CD4-positive, alpha-beta T cell treated with Interleukin-1 beta for 1 hour (primary cell): ENCODE data around the gene PEX12.
"Not testable (repeated sequence)": the region's sequence is repeated elsewhere in the genome, so short reads cannot be mapped to it uniquely, and the experiment has no call there.

Experiments used
- DNase-seq, 2 donors: peaks; one replicate each; pipeline ENCODE4 v3.0.0-alpha.2; 2020 to 2022

The PEX12 gene

DNA sequence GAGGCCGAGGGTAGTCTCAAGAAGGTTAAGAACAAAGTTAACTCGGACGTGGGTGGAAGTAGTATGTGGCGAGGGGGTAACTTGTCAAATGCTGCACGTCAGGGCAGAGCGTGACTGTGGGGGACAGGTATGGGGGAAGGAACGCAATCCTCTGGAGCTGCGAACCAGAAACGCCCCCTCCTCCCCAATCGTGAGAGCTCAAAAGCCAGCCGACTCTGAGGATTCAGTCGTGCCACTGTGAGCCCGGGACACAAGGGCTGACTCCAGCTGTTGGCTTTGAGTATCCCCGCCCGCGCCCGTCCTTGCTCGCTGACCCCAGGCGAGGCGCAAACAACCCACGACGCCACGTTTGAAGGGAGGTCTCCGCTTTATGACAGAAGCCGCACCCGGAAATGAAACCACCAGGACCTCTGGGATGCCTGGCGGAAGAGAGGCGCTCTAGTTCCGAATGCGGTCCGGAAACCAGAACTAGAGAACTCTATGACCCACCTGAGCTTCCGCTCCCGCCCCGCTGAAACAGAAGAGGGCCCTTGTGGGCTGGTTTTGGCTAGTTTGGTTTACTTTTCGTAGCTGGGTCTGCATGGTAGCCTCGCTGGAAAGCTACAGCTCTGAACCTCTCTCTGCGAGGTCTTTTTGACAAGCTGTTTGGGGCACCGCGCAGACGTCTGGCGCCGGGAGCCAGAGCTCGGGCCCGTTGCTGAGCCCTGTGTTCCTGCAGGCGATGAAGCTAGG is at the start of gene PEX12:
Gene PEX12, minus strand, starts transcription at position 375 of the 732 bp plus-strand sequence. CDS start 550 bp downstream, outside the sequence.
- peak; percentile 91 to 92 for DNase-seq

DNA sequence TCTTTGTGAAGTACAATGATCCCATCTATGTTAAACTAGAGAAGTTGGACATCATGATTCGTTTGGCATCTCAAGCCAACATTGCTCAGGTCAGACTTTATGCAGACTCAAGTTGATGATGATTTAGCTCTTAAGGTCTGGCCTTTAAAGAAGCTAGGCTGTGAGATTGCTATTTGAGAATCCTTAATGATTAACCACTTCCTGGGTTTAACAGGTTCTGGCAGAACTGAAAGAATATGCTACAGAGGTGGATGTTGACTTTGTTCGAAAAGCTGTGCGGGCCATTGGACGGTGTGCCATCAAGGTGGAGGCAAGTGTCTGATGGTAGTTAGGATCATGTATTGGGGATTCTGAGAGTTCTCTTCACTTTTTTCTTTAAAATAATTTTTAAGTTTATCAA is 49.0 kb upstream of the PEX12 start:
- no peak for DNase-seq

DNA sequence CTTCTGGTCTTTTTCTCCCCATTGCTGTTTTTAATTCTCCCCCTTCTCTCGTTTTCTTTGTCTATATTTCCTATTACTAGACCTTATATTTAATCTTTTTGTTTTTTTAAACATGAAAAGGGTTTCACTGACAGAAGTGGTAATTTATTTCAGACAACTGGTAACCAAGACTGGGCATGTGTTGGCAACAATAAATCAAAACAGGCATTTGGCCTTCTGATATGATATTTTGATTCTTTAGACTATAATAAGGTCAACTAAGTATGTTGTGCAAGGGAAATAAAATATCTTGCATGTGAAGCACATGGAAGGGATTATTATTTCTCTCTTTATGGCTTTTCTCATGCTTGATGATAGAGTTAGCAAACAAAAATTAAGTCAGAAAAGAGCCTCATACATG is 43.4 kb upstream of the PEX12 start:
- no peak for DNase-seq

DNA sequence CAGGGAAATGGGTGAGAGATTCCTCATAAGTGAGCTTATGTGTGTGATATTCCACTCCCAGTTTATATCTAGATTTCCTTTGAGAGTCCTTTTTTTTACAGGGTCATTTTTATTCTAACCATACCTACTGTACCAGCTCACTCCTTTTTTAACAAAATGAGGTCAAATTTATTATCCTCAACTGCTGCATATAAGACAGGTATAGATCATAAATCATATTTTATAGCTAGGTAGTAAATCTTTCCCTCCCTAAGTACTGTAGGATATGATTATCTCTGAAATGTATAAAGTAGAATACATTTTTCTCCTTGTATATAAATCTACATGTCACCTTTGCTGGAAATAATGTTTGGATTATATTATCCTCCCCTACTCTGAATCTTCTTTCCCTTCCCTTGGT is 40.3 kb upstream of the PEX12 start:
- DNase-seq: no peak

DNA sequence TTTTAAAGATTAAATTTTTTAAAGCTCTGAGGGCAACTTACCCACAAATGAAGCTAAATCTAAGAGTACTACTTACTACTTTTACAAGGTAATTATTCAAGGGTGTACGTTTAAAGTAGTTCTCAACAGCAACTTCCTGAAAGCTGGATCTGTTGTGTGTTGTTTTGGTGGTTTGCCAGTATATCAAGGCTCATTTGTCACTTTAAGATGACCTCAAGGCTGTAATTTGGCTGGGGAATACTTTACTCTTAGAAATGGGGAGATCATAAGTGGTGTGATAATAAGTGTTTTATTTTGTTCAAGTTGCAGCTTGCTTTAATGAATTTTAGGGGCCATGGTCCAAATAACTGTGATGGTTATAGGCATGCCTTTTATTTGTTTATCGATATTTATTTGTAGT is 39.1 kb upstream of the PEX12 start:
- no peak for DNase-seq

DNA sequence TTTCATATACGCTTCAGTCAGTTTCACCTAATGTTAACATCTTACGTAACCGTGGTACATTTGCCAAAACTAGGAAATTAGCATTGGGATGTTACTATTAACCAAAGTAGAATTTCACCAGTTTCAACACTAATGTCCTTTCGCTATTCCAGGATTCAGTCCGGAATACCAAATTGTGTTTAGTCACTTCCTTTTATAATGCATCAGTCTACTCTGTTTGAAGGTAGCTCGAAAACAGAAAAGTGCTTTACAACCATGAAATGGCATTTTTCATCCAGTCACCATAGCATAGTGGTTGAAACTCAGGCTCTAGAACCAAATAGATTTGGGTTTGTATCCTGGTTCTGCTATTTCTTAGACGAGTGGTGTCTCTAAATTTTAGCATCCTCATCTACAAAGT is 38.2 kb upstream of the PEX12 start:
- DNase-seq: no peak

DNA sequence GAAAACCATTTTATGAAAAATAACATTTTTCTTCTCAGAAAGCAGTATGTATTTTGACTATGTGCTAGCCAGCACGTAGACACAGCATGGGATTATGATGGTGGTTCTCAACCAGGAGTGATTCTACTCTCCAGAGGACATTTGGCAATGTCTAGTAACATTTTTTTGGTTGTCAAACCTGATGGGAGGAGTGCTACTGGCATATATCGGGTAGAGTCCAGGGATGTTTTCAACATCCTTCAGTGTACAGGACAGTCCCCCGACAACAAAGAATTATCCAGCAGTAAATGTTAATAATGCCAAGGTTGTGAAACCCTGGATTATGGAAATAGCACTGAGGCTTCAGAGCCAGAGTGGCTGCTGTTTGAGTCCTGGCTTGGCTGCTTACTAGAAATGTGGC is 36.4 kb upstream of the PEX12 start:
- no peak for DNase-seq

DNA sequence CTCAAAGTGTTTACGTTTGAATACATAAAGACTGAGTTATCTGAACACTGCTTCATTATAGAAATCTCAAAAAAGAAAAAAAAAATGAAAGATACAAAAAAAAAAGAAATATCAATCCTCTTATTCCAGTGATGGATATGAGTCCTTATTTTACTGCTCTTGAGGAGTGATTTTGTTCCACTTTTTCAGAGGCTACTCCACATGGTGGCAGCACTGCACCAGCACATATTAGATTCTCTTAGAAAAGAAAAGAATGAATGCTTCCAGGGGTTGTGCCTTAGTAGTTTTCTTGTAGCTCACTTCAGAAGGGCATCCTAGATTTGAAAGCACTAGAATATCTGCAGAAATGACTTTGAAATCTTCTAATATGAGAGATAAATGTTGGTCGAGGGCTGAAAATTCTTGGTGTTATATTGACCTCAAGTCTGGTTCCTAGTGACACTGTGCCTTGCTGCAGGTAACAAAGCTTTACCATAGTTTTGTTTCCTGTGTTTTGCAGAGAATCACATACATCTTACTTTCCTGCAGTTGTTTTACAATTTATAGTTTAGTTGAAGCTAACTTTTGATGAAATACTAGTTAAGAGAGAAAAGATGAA is 34.7 kb upstream of the PEX12 start:
- peak; percentile 3 to 46 for DNase-seq

DNA sequence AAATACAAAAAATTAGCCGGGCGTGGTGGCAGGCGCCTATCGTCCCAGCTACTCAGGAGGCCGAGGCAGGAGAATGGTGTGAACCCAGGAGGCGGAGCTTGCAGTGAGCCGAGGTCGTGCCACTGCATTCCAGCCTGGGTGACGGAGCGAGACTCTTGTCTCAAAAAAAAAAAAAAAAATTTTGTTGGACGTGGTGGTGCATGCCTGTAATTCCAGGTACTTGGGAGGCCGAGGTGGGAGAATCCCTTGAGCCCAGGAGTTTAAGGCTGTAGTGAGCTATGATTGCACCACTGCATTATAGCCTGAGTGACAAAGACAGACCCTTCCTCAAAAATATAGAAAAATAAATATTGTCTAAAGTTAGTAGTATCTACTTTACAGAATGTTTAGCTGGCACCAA is 32.4 kb upstream of the PEX12 start:
- not testable (repeated sequence) for DNase-seq

DNA sequence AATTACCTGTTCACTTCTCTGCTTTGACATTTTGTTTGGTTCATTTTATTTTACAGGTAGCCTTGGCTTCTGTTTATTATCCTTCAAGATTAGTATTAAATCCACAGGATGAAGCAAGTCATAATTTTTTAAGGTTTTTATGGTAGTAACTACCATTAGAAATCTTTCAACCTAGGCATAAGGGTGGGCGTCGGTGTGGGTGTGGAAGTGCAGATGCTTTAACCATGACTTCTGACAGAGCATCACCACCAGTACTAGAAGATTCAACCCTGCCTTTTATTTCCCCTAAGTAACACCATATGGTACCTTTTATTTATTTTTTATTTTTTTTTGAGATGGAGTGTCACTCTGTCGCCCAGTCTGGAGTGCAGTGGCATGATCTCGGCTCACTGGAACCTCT is 31.5 kb upstream of the PEX12 start:
- DNase-seq: no peak

DNA sequence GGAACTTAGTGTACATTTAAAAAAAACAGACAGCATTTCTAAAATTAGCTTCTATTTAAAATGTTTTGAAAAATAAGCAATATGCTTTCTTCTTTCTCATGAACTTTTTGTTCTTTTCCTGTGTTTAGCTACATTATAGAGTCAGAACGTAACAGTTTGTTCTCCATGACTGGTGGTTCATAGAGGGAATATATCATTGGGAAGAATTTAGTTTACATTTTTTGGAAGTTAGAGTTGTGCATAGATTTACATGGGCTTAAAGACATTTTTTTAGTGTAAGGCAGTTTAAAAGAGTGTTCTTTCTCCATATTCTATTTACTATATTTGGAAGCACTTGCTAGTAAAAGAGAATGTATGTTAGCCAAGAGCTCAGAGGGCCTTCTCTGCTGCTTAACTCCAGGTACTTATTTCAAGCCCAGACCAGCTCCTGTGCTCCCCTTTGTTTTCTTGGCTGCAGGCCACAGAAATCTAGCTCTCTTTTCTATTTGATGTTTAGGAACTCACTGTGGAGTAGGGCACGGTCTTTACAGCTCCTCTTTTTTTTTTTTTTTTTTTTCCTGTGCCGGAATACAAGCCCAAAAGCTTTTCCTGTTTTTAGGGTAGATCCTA is 29.0 kb upstream of the PEX12 start:
- DNase-seq: no peak

DNA sequence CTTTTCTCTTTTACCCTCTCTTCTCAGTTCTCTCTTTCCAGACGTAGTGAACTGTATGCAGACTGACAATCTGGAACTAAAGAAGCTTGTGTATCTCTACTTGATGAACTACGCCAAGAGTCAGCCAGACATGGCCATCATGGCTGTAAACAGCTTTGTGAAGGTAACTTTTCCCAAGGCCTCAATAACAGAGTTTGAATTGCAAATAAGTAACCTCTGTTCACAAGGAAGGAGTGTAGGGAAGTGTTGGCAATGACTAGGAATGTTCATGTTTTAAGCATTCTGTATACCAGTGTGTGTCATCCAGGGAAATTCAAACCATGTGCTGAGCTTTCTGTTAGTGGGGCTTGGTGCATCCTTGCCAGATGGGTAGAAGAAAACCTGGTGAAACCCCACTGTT is 27.3 kb upstream of the PEX12 start:
- no peak for DNase-seq

DNA sequence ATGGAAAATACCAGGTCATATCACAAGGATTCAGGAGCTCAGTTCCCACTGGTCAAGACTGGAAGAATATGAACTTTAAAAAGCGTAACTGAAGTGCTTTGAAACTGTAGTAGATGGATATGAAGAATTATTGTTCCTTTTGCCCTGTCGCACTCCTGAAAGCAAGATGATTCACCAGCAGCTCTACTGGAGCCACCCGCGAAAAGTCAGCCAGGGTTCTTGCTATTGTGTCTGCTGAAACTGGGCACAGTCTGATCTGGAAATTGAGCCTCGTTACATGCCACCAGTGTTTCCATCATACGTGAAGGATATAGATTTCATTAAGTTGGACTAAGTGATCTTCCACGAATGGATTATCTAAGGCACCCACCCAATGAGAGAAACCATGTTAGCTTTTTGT is 25.3 kb upstream of the PEX12 start:
- DNase-seq: no peak

DNA sequence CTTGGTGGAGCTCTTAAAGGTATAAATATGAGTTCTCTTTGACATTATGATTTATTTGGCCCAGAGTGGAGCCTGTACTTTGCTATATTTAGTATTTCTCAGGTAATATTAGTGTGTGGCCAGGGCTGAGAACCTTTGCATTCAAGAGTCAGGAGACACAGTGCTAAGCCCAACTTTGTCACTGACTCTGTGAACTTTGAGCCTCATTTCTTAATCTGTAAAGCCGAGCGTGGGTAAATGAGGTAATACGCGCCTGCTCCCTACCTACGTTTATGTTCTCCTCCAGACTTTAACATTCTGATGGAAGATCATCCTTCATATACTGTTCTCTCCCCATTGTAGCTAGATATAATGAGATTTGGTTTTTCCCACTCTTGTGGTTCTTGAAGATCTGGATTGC is 19.2 kb upstream of the PEX12 start:
- DNase-seq: no peak

DNA sequence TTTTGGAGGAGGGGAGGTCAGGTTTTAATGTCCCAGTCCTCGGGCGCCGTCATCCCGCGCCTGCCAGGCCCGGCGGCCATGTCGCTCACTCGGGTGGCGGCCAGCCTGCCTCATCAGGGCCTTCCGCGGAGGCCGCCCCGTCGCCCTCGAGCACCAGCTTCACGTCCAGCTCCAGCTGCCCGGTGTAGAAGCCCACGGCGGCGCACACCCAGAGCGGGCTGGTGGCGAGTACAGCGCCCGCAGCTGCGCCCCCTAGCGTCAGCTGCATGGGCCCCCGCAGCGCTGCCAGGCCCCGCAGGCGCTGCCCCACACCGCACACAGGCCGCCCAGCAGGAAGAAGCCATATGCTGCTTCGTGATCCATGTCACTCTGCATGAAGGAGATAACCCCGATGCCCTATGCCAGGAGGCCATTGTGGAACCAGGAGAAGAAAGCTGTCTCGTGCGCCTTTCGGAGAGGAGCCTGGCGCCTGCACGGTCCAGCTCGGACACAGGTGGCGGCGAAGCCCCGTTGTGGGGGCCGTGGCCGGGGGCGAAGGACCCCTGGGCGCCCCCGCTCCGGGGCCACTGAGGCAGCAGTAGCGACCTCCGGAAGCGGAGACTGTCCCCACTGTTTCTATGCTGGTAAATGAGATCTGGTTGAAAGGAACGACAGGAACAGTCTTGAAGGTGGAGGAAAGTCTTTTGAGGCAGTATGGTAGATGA is 18.3 kb upstream of the PEX12 start:
- no peak for DNase-seq

DNA sequence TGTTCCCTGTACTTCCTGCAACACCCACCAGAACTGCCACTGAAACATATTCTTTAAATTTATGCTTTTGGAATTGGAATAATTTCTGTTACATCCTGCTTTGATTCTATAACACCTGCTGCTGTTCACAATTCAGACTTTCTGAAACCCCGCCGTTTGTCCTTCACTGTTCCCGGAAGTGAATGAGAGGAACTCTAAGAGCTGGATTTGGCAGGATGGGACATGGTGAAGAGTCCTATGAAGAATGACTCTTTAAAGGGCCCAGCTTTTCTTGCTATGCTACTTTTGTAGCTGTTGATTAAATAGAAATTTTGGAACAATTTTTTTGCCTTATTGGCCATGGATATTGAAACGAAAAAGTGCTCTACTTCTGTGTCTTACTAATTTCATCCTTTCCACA is 17.7 kb upstream of the PEX12 start:
- no peak for DNase-seq

DNA sequence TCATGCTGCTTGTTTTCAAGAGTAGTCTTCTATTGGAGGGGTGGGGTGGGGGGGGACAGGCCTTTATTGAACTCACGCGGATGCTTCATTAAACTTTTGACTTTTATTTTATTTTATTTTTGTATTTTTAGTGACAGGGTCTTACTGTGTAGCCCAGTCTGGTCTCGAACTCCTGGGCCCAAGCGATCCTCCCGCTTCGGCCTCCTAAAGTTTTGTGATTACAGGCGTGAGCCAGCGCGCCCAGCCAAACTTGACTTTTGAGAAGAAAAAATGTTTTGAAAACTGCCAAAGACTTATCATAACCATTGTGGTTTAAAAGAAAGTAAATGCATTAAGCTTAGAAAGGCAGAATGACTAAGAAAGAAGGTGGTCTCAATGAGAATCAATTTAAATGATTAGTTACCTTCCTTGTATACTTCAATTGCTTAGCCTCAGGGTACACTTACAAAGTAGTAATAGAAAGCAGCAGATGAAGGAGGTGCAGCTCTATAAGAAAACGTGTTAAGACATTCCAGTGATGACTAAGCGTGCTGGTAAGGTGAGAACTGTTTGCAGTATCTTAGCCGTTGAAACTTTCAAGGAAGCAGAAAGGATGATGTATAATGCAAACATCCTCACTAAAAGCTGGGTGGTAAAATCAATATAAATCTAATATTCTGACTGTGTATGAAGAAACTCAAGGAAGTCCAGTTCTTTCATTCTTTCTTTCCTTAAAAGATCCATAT is 10.0 kb upstream of the PEX12 start:
- peak in 1 of 2 donors; percentile 27 for DNase-seq

DNA sequence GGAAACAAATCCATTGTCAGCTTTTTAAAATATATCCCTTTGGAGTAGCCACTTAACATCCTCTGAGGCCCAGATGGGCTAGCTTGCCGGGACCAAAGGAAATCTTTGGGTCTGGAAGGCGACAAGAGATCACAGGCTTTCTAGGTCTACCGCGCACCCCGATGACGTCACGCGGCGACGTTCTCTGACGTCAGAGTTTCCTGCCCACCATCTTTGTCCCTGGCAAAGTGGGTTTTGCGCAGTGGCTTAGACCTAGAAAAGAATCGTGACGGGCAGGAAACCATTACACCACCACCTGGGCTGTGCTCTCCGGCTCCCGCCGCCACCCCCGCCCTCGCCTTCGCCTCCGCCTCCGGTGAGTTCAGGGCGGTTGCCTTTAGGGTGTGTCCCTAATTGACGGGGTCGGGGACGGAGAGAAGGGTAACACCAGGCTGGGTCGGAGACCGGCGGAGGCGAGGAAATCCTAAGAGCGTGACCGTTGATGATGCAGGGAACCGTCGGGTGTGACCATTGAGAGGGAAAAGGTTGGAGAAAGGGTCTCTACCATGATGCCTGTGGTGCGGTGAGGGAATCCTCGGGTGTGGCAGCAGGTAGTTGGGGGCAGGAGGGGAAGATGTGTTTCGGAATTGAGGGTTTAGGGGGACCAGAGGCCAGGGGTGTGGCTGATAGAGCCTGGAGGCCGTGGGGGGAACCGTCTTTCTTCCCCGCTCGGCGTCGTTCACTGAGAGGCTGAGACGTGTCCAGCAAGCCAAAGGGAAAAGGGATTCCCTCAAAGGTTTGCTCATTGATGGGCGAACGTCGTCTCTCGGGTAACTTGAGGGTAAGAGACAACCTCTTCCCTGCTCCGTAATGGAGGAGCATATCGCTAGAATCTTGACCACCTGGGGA is 8.9 kb upstream of the PEX12 start, which contains the start of gene AP2B1:
Gene AP2B1, plus strand, starts transcription at position 249 of the 888 bp plus-strand sequence. CDS start 6,709 bp downstream, outside the sequence.
- DNase-seq: peak; percentile 97 to 99

DNA sequence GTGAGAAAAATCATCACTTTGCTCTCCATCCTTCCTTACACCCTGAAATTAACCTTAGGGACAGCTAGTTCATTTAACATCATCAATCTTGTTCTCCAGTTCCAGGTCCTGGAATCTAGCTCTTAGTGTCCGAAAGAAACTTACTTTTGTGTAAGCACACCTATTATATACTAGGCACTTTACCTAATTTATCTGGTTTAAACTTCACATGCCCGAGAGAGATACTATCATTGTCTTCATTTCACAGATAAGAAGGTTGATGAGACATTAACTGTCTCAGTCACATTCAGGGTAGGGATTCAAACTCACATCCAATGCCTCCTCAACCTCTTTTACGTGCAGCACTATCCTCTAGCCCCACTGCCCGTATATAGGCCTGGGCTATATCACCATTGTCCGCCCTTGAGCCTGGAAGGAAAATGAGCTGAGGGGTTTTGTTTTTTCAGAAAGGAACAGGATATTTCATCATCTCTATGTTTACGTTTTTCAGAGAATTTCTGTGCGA is 8.2 kb upstream of the PEX12 start:
- no peak for DNase-seq

DNA sequence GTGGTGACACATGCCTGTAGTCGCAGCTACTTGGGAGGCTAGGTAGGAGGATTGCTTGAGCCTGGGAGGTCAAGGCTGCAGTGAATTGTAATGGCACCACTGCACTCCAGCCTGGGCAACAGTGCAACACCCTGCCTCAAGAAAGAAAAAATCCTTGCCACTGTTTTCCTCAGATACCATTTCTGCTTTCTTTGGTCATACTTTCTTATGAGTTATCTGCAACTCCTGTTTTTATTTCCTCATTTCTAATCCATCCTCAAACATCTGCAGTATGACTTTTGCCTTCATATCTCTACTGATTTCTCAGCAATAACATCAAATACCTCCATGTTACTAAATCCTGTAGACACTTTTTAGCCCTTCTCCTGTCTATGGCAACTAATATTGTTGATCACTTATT is 5.7 kb upstream of the PEX12 start:
- no peak for DNase-seq

DNA sequence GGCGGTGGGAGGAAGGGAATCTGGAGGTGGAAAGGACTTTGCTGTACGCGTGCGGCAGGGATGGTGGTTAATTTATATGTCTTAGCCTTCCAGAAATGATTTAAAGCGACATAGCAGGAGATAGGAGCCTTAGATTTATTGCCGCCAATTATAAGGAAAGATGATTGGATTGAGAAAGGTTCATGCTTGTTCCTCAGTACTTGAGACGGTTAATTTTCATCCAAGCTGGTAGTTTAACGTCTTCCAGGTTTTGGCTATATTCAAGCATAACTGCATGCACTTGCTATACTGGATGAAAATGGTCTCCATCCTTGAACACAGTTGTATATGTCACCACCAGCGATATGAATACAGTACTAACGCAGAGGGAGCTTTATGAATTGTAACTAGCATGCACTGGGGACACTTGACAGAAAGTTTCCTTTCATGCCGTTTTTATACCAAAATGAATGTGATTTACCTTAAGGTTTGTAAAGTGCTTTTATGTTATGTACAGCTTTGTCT is 610 bp upstream of the PEX12 start:
- no peak for DNase-seq

DNA sequence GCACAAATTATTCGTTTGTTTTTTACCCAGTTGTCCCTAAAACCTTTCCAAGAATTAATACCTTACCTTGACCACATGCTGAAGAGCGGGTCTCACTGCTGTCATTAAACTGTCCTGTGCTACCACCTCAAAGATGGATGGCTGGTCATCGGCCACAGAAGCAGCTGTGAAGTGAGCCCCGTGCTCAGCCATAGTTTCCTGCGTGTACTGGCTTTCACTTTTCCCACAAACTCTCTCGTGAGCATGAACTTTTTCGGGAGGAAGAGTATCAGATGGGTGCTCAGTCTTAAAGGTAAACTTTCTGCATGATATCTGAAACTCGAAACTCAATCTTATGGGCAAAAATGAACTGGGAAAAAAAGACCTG is 558 bp downstream of the PEX12 start:
- DNase-seq: no peak
